ENCODE measurements around the gene CDC42BPG.
A peak's percentile ranks its signal among the peaks of the same experiment; 100 is the strongest.
"Not testable (repeated sequence)": the region's sequence is repeated elsewhere in the genome, so short reads cannot be mapped to it uniquely, and the experiment has no call there.

The CDC42BPG gene

GRCh38 chr11:64848826-64849597 is 4.6 kb upstream of the CDC42BPG start:
- DNase-seq, result no peak

GRCh38 chr11:64848214-64848825 is 3.9 kb upstream of the CDC42BPG start:
- no peak for DNase-seq

DNA sequence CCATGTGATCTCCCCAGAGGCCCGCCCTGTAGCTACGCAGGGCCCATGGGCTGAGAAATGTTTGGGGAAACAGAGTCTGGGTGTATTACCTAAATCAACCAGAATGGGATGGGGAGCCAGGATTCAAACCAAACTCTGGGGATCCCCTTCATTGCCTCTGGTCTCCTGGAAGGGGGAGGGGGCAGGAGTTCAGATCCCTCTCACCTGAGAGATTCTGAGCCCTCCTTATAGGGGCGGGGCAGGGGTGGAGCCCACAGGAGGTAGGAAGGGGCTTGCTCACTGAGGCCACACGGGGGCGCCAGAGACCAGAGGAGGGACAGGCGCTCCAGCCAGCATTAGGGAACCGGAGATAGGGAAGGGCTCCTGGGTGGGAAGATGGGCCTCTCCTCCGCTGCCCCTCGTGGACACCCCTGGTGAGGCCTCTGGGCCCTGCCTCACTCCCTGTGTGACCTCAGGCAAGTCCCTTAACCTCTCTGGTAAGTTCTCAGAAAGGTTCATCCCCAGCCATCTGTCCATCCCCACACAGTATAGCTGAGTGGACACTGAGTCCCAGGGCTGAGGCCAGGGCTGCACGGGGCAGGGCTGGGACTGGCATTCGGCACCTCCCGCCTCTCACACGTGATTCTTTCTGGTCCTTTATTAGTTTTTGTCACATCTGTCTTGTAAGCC is 2.7 kb upstream of the CDC42BPG start:
- DNase-seq, result peak; percentile 87

GRCh38 chr11:64845776-64846129 is 1.3 kb upstream of the CDC42BPG start:
- not testable (repeated sequence) for DNase-seq

DNA sequence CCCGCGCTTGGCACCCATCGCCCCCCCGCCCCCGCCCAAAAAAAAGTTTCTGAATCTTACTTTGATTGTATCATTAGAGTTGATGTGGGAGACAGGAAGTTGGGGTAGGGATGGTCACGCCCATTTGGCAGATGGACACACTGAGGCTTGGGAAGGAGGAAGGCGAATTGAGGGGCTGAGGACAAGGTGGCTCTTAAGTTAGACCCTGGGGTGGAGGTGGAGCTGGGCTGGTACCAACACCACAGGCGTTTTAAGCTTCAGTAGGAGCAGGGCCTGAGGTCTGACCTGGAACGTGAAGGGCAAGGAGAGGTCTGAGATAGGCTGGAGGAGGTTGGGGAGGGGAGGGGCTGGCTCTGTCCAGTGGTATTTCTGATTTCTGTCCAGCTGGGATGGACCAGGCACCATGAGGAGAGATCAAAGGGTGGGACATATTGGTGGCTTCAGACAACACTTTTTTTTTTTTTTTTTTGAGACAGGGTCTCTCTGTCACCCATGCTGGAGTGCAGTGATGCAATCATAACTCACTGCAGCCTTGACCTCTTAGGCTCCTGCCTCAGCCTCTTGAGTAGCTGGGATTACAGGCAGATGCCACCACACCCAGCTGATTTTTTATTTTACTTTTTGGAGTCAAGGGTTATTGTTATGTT is 799 bp upstream of the CDC42BPG start:
- no peak for DNase-seq

DNA sequence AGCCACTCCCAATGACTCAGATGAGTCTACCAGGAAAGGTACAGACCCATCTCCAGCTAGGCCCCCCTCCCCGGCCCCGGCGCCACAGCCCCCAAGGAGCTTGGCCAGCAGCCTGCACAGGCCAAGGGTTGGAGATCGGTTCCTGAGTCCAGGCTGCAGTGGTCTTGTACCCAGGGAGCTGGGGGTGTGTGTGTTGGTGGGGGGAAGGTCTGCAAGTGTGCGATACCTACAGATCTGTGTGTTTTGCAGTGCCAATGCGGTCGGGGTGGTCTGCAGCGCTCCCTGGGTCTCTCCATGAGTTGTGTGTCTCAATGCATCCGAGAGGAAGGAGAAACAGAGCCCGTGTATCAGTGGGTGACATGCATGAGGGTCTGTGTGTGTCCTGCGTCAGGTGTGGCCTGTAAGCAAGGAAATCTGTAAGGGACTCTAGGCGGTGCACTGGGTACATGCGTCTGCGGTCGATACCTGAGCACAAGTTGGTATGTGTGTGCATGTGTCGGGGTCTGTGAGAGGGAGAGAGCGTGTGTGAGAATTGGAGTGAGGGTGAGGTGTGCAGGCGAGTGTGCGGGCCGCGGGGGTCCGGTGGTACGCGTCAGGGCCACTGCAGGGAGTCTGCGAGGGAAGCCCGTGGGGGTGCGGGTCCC is 645 bp downstream of the CDC42BPG start:
- no peak for DNase-seq

DNA sequence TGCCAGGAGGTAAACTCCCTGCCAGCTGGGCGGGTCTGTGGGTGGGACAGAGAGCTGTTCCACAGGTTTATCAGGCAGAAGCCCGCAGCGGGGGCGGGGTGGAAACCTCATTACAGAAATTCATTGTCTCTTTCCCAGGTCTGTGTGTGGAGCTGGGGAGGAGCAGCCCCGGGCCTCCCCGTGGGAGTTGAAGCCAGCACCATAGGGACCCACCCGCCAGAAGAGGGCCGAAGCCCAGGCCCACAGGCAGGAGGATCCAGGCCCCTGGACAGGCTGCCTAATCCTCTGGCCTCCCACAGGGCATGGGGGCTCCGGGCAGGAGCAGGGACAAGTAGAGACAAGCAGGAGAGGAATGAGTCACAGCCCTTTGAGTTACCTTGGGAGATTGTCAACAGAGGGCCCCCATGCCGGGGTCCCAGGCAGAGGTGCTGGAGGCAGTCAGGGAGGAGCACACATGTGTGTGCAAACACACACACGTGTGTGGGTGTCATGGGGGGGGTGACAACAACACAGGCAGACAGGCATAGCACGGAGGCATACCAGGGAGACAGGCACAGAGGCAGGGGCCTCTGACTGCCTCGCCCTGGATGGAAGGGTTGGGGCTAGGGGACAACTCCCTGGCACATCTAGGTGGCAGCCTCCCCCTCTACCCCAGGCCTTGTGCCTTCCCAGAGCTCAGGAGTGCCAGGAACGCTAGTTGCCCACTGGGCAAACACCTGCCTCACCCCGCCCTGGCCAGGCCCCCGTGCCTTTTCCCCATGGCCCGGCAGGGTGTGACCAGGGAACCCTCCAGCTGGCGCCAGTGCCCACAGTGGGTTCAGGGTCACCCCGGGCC is 1.4 kb downstream of the CDC42BPG start:
- no peak for DNase-seq

GRCh38 chr11:64842366-64842759 is 2.1 kb downstream of the CDC42BPG start:
- no peak for DNase-seq

- no peak for DNase-seq
Observed at GRCh38 chr11:64841592-64842365, 2.7 kb downstream of the CDC42BPG start.

DNA sequence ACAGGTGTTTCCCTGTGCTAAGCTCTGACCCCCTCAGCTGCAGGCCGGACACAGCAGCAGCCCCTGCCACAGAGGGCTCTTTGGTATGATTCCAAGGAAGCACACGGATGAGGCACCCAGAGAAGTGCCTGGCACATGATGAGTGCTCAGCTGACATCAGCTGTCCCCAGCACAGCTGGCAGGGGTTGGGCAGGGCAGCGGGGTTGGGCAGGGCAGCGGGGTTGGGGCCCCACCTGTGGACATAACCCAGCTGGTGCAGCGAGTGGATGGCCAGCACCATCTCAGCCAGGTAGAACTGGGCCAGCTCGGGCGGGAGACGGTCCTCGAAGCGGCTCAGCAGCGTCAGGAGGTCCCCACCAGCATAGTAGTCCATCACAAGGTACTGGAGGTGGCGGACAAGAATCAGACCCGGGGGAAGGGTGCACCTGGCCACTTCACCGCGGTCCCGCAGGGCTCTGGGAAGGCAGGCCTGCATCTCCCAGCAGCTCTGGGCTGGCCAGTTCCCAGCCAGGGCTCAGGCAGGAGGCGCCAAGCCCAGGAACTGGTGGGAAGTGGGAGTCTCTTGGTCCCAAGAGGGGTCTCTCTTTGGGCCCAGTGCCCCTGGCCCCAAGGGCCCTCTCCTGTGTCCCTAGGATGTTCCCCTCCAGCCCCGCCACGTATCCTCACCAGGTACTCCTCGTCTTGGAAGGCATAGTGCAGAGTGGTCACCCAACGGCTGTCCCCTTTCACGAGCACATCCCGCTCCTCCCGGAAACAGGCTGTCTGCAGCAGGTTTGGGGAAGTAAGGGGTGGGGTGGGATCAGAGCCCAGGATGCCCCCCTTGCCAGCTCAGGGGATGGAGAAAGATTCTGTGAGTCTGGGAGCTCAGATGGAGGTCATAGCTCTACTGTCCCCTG is 4.3 kb downstream of the CDC42BPG start:
- DNase-seq, result no peak

DNA sequence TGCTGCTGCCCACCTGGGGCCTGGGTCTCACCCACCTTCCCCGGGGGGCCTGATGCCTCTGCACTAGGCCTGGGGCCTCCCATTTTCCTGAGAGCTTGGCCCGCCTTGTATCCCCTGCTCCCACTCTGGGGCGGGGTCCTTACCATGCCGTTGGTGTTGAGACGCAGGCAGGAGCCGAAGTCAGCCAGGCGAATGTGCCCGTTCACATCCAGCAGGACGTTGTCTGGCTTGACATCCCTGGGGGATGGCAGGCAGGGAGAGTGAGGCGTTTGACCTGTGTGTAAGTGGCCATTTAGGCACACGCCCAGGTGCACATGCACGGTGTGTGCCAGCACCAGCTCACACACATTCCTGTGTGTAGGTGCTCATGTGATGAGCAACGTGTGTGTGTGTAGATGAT is 5.1 kb downstream of the CDC42BPG start:
- DNase-seq, result no peak

GRCh38 chr11:64838600-64839334 is 5.7 kb downstream of the CDC42BPG start:
- DNase-seq, result no peak

DNA sequence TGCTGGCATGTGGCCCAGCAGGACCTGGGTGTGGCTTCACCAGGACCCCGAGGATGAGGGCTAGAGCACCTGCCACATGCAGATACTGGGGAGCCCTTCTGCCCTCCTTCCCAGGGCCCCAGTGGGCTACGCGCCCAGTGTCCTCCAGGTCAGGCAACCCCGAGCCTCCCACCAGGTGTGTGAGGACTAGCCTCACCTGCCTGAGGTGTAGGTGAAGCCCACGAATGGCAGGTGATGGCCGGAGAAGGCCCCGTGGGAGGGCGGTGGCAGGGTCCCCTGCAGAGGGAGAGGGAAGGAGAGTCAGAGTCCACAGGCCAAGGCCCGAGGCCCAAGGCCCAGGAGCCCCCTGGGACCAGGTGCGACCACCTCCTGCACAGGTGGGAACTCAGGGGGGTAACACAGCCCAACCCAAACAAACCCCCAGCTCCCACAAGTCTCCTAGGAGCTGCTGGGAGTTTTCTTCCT is 6.5 kb downstream of the CDC42BPG start:
- no peak for DNase-seq

- no peak for DNase-seq
Observed at GRCh38 chr11:64836448-64837072, 7.9 kb downstream of the CDC42BPG start.

DNA sequence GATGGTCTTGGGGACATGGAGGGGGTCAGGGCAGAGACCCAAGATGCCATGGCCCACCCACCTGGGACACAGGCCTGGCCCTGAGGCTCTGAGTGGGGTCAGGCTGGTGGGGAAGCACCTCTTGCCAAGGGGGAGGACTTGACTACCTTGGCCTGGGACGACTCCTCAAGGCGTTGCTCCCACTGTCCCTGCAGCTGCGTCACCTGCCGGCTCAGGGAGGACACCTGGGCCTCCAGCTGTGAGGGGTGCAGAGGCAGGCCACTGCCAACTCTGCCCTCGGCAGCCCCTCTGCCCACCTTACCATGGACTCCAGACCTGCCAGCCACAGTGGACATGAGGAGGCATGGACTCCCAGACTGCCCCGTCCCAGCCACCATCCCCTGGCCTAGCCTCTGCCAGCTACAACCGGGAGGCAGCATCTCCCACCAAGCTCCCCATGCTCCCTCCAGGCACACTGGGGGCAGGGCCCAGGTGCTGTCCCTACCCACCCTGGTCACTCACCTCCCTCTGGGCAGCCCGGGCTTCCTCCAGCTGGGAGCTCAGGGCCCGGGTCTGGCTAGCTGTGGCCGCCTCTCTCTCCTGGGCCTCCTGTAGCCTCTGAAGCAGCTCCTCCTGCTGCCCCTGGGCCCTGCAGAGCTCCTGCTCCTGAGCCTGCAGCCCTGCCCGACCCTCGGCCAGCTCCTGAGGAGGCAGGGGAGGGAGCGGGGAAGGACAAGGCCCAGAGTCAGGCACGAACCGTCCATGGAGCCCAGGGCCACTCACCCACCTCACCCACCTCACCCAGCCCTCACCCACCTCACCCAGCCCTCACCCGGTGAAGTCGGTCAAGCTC is 8.6 kb downstream of the CDC42BPG start:
- no peak for DNase-seq

DNA sequence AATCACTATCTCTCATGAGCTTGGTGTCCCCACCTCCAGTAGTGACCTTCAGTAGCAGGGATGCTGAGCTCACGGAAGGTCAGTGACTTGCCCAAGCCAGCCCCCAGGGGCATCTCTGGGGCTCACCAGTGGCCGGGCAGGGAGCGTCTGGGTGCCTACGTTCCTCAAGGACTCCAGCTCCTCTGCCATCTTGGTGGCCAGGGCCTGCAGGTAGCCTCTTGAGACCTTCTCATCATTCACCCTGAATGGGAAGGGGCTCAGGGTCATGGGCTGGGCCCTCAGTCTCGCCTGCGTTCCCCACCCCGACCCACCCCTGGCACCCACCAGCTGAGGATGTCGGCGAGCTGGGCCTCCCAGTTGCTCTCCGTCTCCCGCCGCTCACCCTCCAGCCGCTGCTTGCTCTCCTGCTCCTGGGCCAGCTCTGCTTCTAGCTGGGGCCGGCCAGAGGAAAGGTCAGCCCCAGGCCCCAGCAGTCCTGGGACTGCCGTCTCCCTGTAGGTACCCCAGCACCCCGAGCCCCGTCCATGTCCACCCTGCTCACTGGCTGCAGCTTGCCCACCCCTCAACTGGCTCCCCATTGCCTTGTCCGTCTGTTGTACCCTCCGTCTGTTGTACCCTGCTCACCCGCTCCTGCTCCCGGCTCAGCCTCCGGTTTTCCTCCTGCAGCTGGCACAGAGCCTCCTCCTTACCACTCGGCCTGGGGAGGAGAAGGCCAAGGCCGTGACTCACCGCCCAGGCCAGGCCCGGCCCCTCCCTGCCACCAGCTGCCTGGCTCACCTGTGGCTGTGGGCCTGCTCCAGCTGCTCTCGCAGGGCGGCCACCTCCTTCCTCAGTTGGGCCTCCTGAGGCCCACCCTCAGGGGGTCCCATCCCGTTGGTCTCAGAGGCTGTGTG is 9.5 kb downstream of the CDC42BPG start:
- no peak for DNase-seq
